K562 (cell line): ENCODE results near the gene ST6GAL1. TPM values are rescaled to one million over a fixed set of nuclear protein-coding genes. Genes with fewer than 3 reads are reported as not detected.
"Not testable (repeated sequence)": the region's sequence is repeated elsewhere in the genome, so short reads cannot be mapped to it uniquely, and the experiment has no call there.

Experiments
- ATAC-seq: fragments of 200-7000 bp; cut with Tn5 transposase; 3 replicates; pipeline ENCODE4 v1.9.1; 2020; ENCODE audit warnings: moderate library complexity
- BruUV-seq: library from RNA; stranded (reverse); fragments of 400-500 nt; replicated peaks from 2 replicates; lab custom pipeline; 2021; lab: Mats Ljungman, UMichigan
- CTCF ChIA-PET: fragments of 300-600 bp; formaldehyde crosslinking; extraction: SDS; loops from one replicate; lab custom pipeline; 2021; ENCODE audit warnings: low intra/inter-chr PET ratio; lab: Yijun Ruan, JAX
- POLR2A ChIA-PET: fragments of 300-600, 350-650 bp; sonication (Branson Sonifier 250); formaldehyde crosslinking; extraction: SDS; loops from one replicate; lab custom pipeline; 2021; ENCODE audit warnings: antibody characterized with exemption, inconsistent platforms; lab: Yijun Ruan, JAX
- DNase-seq, 4 experiments: peaks; one replicate each; pipeline versions ENCODE4 v3.0.0 to v3.0.0-alpha.2; 2011 to 2018; ENCODE audit warnings: low spot score in 3 of 4, mixed read lengths in 3 of 4; ENCODE audit errors: extremely low read depth in 1 of 4
- FAIRE-seq: peaks from 2 replicates; lab custom pipeline; 2011; peaks lifted over from hg19 to GRCh38; lab: Jason Lieb, UNC
- H2AFZ ChIP-seq: 2 replicates; pipeline ENCODE4 v1.6.0; 2011; ENCODE audit warnings: low read depth, low read length, control low read depth, inconsistent platforms
- H3K27ac ChIP-seq: fragments of 200-600 bp; 3 replicates; pipeline ENCODE4 v1.8.0; 2011; ENCODE audit warnings: low read depth, mild to moderate bottlenecking, control low read depth, inconsistent platforms, low read length, moderate library complexity, mixed read lengths; ENCODE audit errors: extremely low read depth
- H3K27me3 ChIP-seq, 2 experiments: fragments of 300-600 bp in 1 of 2; 2 replicates in 1 of 2; 3 replicates in 1 of 2; pipeline versions ENCODE4 v1.6.0 to v1.8.0; 2011; ENCODE audit warnings: inconsistent platforms in 2 of 2, low read length in 2 of 2, mild to moderate bottlenecking in 1 of 2, mixed read lengths in 1 of 2, moderate library complexity in 1 of 2; ENCODE audit not compliant: control insufficient read depth in 2 of 2, insufficient read depth in 2 of 2
- H3K36me3 ChIP-seq: fragments of 300-600 bp; 3 replicates; pipeline ENCODE4 v1.8.0; 2011; ENCODE audit warnings: mild to moderate bottlenecking, low read length, inconsistent platforms; ENCODE audit not compliant: control insufficient read depth, insufficient read depth
- H3K4me1 ChIP-seq, 2 experiments: fragments of 200-600 bp in 1 of 2; replicated peaks in 1 of 2; 2 replicates in 1 of 2; 3 replicates in 1 of 2; pipeline versions ENCODE4 v1.5.1 to v1.8.0; 2011; ENCODE audit warnings: inconsistent platforms in 2 of 2, low read length in 2 of 2, mild to moderate bottlenecking in 1 of 2, mixed read lengths in 1 of 2, moderate library complexity in 1 of 2; ENCODE audit not compliant: control insufficient read depth in 2 of 2, insufficient read depth in 2 of 2
- H3K4me2 ChIP-seq: 2 replicates; pipeline ENCODE4 v1.6.1; 2011; ENCODE audit warnings: low read length, control low read depth, inconsistent platforms, mixed read lengths; ENCODE audit not compliant: insufficient read depth
- H3K4me3 ChIP-seq: fragments of 200-600 bp; sonication (generic), shearing (Covaris generic); 2 replicates; pipeline ENCODE4 v1.5.1; 2016; ENCODE audit warnings: control low read depth, inconsistent platforms
- H3K79me2 ChIP-seq: fragments of 200-600 bp; 3 replicates; pipeline ENCODE4 v1.8.0; 2011; ENCODE audit warnings: low read length, inconsistent platforms; ENCODE audit not compliant: control insufficient read depth, insufficient read depth
- H3K9ac ChIP-seq, 2 experiments: 2 replicates each; pipeline versions ENCODE4 v1.6.0 to v1.6.1; 2011; ENCODE audit warnings: low read depth in 2 of 2, low read length in 2 of 2, control low read depth in 1 of 2, inconsistent platforms in 1 of 2, mild to moderate bottlenecking in 1 of 2, mixed read lengths in 1 of 2; ENCODE audit not compliant: insufficient read depth in 1 of 2
- H3K9me1 ChIP-seq: one replicate; pipeline ENCODE4 v1.6.0; 2011; ENCODE audit warnings: inconsistent platforms, mild to moderate bottlenecking, low read length, moderate library complexity; ENCODE audit not compliant: control insufficient read depth, insufficient read depth
- H3K9me3 ChIP-seq: replicated peaks from 2 replicates; pipeline ENCODE4 v1.5.1; 2011; ENCODE audit warnings: low read depth, low read length, inconsistent platforms; ENCODE audit not compliant: control insufficient read depth, insufficient read depth
- H4K20me1 ChIP-seq: replicated peaks from 2 replicates; pipeline ENCODE4 v1.6.1; 2011; ENCODE audit warnings: low read length, inconsistent platforms, mixed read lengths; ENCODE audit not compliant: control insufficient read depth, insufficient read depth
- CHCHD3 ChIP-seq: fragments of 250-450 bp; sonication (Bioruptor Pico); IDR thresholded peaks from 2 replicates; pipeline ENCODE4 v2.1.2; 2022; ENCODE audit warnings: mild to moderate bottlenecking
- KLF13 ChIP-seq: fragments of 450-650 bp; IDR thresholded peaks from 2 replicates; pipeline ENCODE4 v1.6.1; 2016; ENCODE audit warnings: missing genetic modification characterization, low read depth, mild to moderate bottlenecking, missing compliant biosample characterization, moderate library complexity, borderline replicate concordance
- POLR3A ChIP-seq: IDR thresholded peaks from 2 replicates; pipeline ENCODE4 v1.6.1; 2011; ENCODE audit warnings: borderline replicate concordance, mild to moderate bottlenecking, moderate library complexity; ENCODE audit not compliant: insufficient read length, insufficient read depth; ENCODE audit errors: extremely low read depth
- RBM14 ChIP-seq: fragments of 200-400 bp; formaldehyde crosslinking; IDR thresholded peaks from 2 replicates; pipeline ENCODE4 v1.6.1; 2018; ENCODE audit warnings: low read depth, mild to moderate bottlenecking, low read length, moderate library complexity, borderline replicate concordance; ENCODE audit not compliant: insufficient read depth
- ZNF165 ChIP-seq: fragments of 250-450 bp; sonication (Bioruptor Pico); IDR thresholded peaks from 2 replicates; pipeline ENCODE4 v1.4.0; 2020; ENCODE audit warnings: borderline replicate concordance
- ZNF232 ChIP-seq: sonication (generic); formaldehyde crosslinking; IDR thresholded peaks from 2 replicates; pipeline ENCODE4 v1.8.0; 2022; ENCODE audit warnings: mild to moderate bottlenecking, missing genetic modification reagents
- WGBS: fragments of 100-300 bp; shearing (Covaris generic); methylation state at CpG from one replicate; pipeline ENCODE4 v1.1.6; 2016; ENCODE audit warnings: low coverage, mixed read lengths; ENCODE audit not compliant: insufficient coverage; ENCODE audit errors: missing lambda C conversion rate; 5-methylcytosine and 5-hydroxymethylcytosine counted together
- in situ Hi-C: fragments of 300-500 bp; cut with MboI; formaldehyde crosslinking; loops from 4 replicates; pipeline ENCODE4 v1.15.0; 2018; ENCODE audit warnings: inconsistent platforms, mixed read lengths
- intact Hi-C: fragments of 100-400 bp; cut with micrococcal nuclease; formaldehyde crosslinking; loops from 2 replicates; pipeline ENCODE4 v1.14.2; 2022
- polyA plus RNA-seq, 8 experiments: library from polyadenylated mRNA; depleted of rRNA in 4 of 8; stranded (reverse) in 5 of 8; unstranded in 3 of 8; fragments of >200 nt; fragmentation: Nextera tagmentation in 2 of 8; fragmentation: Illumina TruSeq in 1 of 8; extraction: Ambion mirVana in 2 of 8; extraction: Trizol in 1 of 8; gene quantifications; 2 replicates each; pipeline versions ENCODE4 v1.2.1 to v1.2.3, GENCODE V29; 2011 to 2014; ENCODE audit warnings: inconsistent platforms in 1 of 8, missing spikeins in 1 of 8
- total RNA-seq, 7 experiments: library from RNA; depleted of rRNA in 6 of 7; stranded (reverse); fragments of >200 nt in 6 of 7; fragmentation: Illumina TruSeq in 2 of 7; extraction: Trizol in 2 of 7; gene quantifications; 2 replicates each; pipeline versions ENCODE4 v1.2.1 to v1.2.3, GENCODE V29; 2011 to 2021; ENCODE audit warnings: low replicate concordance in 1 of 7
- TF ChIP-seq, protein P1 (sequence below): IDR thresholded peaks from 2 replicates; pipeline ENCODE4 v1.6.1; 2011; ENCODE audit not compliant: insufficient read length; ENCODE audit errors: extremely low read depth
- TF ChIP-seq, protein P2 (sequence below): fragments of 450-650 bp; conservative IDR thresholded peaks from 2 replicates; pipeline ENCODE4 v1.6.1; 2016; ENCODE audit warnings: missing genetic modification characterization, low read depth, mild to moderate bottlenecking, missing compliant biosample characterization, moderate library complexity
- TF ChIP-seq, protein P3 (sequence below): fragments of 250-450 bp; sonication (Bioruptor Pico); IDR thresholded peaks from 2 replicates; pipeline ENCODE4 v1.5.0; 2020; ENCODE audit warnings: mild to moderate bottlenecking

ST6GAL1 gene
- total and polyA plus RNA-seq, 9 of the 15 experiments (the other 6 are each of a cell fraction or from before 2014, with no cell fraction given), result 31.9 to 145 (median 71.0) TPM

DNA sequence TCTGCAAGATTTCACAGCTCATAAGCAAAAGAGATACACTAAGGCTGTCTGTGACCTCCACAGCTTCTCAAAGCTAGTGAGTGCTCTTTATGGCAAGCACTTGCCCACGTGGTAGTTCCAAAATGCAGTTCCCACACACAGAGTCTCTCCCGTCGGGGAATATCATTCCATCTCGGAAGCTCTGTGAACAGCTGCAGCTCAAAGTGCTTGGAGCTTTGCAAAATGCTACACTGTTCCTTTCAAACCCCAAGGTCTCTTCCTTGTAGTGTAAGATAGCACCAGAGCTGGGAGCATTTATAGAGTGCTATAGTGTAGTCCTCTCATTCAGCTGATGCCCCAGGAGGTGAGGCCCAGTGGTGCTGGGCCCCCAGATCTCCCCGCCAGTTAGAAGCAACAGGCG is 36.1 kb downstream of the ST6GAL1 start:
- ChIA-PET CTCF (no interaction called here), POLR2A (interaction anchor here (1.1 kb wide), 1 partner anchor 13 kb away, joined by 3 read pairs; no protein-coding TSS in a partner anchor)
- no peak overlapping the region for H3K27ac ChIP-seq
- WGBS, result 84% methylated on average over 6 of the region's 6 CpGs
- no peaks in the 10 kb centered on the region for H3K27me3 ChIP-seq
- H3K4me2 ChIP-seq, result no peak overlapping the region
- no peaks in the 10 kb centered on the region for H4K20me1 ChIP-seq
- DNase-seq, result no peak
- intact Hi-C loops (no loop called here), in situ Hi-C loops (no loop called here)
- peaks cover 5% of the 10 kb centered on the region; the same call in 2 of the 3 replicates for H3K79me2 ChIP-seq
- no peaks in the 10 kb centered on the region for H3K9me1 ChIP-seq
- H2AFZ ChIP-seq, result no peak overlapping the region
- peaks cover 78% of the 10 kb centered on the region for H3K36me3 ChIP-seq
- H3K9me3 ChIP-seq, result no peaks in the 10 kb centered on the region
- H3K4me3 ChIP-seq, result no peak overlapping the region
- no peaks in the 10 kb centered on the region for H3K4me1 ChIP-seq
- BruUV-seq, result no TSS peak
- no peak for FAIRE-seq
- no peak for TF ChIP-seq ZNF165 (CRISPR knock-in tag)
- TF ChIP-seq, protein P1, sequence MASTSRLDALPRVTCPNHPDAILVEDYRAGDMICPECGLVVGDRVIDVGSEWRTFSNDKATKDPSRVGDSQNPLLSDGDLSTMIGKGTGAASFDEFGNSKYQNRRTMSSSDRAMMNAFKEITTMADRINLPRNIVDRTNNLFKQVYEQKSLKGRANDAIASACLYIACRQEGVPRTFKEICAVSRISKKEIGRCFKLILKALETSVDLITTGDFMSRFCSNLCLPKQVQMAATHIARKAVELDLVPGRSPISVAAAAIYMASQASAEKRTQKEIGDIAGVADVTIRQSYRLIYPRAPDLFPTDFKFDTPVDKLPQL, result no peak
- TF ChIP-seq, protein P2, sequence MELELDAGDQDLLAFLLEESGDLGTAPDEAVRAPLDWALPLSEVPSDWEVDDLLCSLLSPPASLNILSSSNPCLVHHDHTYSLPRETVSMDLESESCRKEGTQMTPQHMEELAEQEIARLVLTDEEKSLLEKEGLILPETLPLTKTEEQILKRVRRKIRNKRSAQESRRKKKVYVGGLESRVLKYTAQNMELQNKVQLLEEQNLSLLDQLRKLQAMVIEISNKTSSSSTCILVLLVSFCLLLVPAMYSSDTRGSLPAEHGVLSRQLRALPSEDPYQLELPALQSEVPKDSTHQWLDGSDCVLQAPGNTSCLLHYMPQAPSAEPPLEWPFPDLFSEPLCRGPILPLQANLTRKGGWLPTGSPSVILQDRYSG (tag), result no peak
- TF ChIP-seq, protein P3, sequence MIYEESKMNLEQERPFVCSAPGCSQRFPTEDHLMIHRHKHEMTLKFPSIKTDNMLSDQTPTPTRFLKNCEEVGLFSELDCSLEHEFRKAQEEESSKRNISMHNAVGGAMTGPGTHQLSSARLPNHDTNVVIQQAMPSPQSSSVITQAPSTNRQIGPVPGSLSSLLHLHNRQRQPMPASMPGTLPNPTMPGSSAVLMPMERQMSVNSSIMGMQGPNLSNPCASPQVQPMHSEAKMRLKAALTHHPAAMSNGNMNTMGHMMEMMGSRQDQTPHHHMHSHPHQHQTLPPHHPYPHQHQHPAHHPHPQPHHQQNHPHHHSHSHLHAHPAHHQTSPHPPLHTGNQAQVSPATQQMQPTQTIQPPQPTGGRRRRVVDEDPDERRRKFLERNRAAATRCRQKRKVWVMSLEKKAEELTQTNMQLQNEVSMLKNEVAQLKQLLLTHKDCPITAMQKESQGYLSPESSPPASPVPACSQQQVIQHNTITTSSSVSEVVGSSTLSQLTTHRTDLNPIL (CRISPR knock-in tag), result no peak
- TF ChIP-seq CHCHD3, result no peak
- no peak for TF ChIP-seq ZNF232 (CRISPR knock-in tag)
- TF ChIP-seq POLR3A, result no peak
- no peak for TF ChIP-seq RBM14
- TF ChIP-seq KLF13 (tag), result no peak
- TF ChIP-seq, all 486 proteins: peak for 0
- no peak overlapping the region for H3K9ac ChIP-seq
- no peak for ATAC-seq

DNA sequence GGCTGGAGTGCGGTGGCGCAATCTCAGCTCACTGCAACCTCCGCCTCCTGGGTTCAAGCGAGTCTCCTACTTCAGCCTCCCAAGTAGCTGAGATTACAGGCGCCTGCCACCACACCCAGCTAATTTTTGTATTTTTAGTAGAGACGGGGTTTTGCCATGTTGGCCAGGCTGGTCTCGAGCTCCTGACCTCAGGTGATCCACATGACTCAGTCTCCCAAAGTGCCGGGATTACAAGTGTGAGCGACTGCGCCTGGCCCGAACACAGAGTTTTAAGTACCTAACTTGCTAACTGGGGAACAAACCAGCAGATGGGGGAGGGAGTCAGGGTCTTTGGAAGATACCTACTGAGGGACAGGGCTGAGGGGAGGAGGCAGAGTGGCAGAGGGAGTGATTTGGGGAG is 36.9 kb downstream of the ST6GAL1 start:
- H4K20me1 ChIP-seq, intact Hi-C loops, DNase-seq, H3K9ac ChIP-seq, H3K9me1 ChIP-seq, H3K27ac ChIP-seq, H2AFZ ChIP-seq, H3K79me2 ChIP-seq, H3K4me2 ChIP-seq, ATAC-seq, H3K4me1 ChIP-seq, H3K9me3 ChIP-seq, H3K27me3 ChIP-seq, FAIRE-seq, in situ Hi-C loops, BruUV-seq, H3K4me3 ChIP-seq, CTCF ChIA-PET: not testable (repeated sequence)
- WGBS, result 85% methylated on average over 11 of the region's 11 CpGs
- H3K36me3 ChIP-seq, result peaks cover 81% of the 10 kb centered on the region
- POLR2A ChIA-PET, result interaction anchor here (0.6 to 1.1 kb wide), 4 partner anchors 12 to 142 kb away, joined by 3 read pairs; no protein-coding TSS in a partner anchor
